KMS-11 (cell line): ENCODE measurements around the gene ACTN4.

Experiments used
- H2AFZ ChIP-seq: fragments of 200-600 bp; sonication (generic); 2 replicates; pipeline ENCODE4 v1.6.1; 2016; ENCODE audit warnings: antibody characterized with exemption, mixed run types, low read depth
- H3K27ac ChIP-seq: fragments of 200-600 bp; sonication (generic); 2 replicates; pipeline ENCODE4 v1.6.1; 2016; ENCODE audit warnings: mild to moderate bottlenecking, mixed run types
- H3K27me3 ChIP-seq: fragments of 200-600 bp; sonication (generic); 2 replicates; pipeline ENCODE4 v1.6.1; 2017; ENCODE audit warnings: mild to moderate bottlenecking, low read depth, mixed run types, moderate library complexity; ENCODE audit not compliant: insufficient read depth
- H3K36me3 ChIP-seq: fragments of 200-600 bp; sonication (generic); 2 replicates; pipeline ENCODE4 v1.6.1; 2017; ENCODE audit warnings: mild to moderate bottlenecking, mixed run types; ENCODE audit not compliant: insufficient read depth
- H3K4me1 ChIP-seq: fragments of 200-600 bp; sonication (generic); 2 replicates; pipeline ENCODE4 v1.6.1; 2016; ENCODE audit warnings: mild to moderate bottlenecking, low read depth, mixed run types; ENCODE audit not compliant: poor library complexity, severe bottlenecking
- H3K4me2 ChIP-seq: fragments of 200-600 bp; sonication (generic); 2 replicates; pipeline ENCODE4 v1.7.0; 2016; ENCODE audit warnings: mild to moderate bottlenecking, mixed run types
- H3K4me3 ChIP-seq: fragments of 200-600 bp; sonication (generic); IDR thresholded peaks from 2 replicates; pipeline ENCODE4 v1.6.1; 2017; ENCODE audit warnings: low read depth, low read length, mixed read lengths; ENCODE audit not compliant: insufficient read depth
- H3K79me2 ChIP-seq: fragments of 200-600 bp; sonication (generic); 2 replicates; pipeline ENCODE4 v1.6.1; 2016; ENCODE audit warnings: low read depth, mixed run types; ENCODE audit not compliant: insufficient read depth
- H3K9ac ChIP-seq: fragments of 200-600 bp; sonication (generic); 2 replicates; pipeline ENCODE4 v1.6.1; 2016; ENCODE audit warnings: mild to moderate bottlenecking, mixed run types
- H4K20me1 ChIP-seq: fragments of 200-600 bp; sonication (generic); 2 replicates; pipeline ENCODE4 v1.6.1; 2016; ENCODE audit warnings: mild to moderate bottlenecking, mixed run types; ENCODE audit not compliant: insufficient read depth
- CTCF ChIP-seq: fragments of 200-600 bp; sonication (generic); conservative IDR thresholded peaks from 2 replicates; pipeline ENCODE4 v1.6.1; 2017; ENCODE audit warnings: low read depth, mild to moderate bottlenecking, antibody characterized with exemption, low read length, moderate library complexity, mixed read lengths

The ACTN4 gene

GRCh38 chr19:38654628-38655055, 7.2 kb downstream of the ACTN4 start:
- Histone ChIP-seq H3K4me2 (peak overlapping the region; percentile 49; the same call in 1 of the 2 replicates), H3K4me1 (peaks cover 62% of the 10 kb centered on the region), H4K20me1 (0 out of 2 replicates have a peak, but pooled peaks cover 13% of the 10 kb centered on the region), H3K27ac (peak overlapping the region; percentile 20; the same call in 1 of the 2 replicates), H3K27me3 (no peaks in the 10 kb centered on the region), H2AFZ (no peak overlapping the region), H3K79me2 (peaks cover 97% of the 10 kb centered on the region), H3K36me3 (no peaks in the 10 kb centered on the region; the same call in 1 of the 2 replicates), H3K9ac (no peak overlapping the region), H3K4me3 (no peak overlapping the region)
- no peak for TF ChIP-seq CTCF

GRCh38 chr19:38655148-38655824, 7.8 kb downstream of the ACTN4 start:
- no peak overlapping the region for H3K9ac ChIP-seq
- H2AFZ ChIP-seq = no peak overlapping the region
- H3K36me3 ChIP-seq = no peaks in the 10 kb centered on the region; the same call in 1 of the 2 replicates
- peak overlapping the region; percentile 20; the same call in 1 of the 2 replicates for H3K27ac ChIP-seq
- H4K20me1 ChIP-seq = 0 out of 2 replicates have a peak, but pooled peaks cover 11% of the 10 kb centered on the region
- peaks cover 97% of the 10 kb centered on the region for H3K79me2 ChIP-seq
- no peak for TF ChIP-seq CTCF
- H3K4me2 ChIP-seq = peak overlapping the region; percentile 49
- H3K4me1 ChIP-seq = peaks cover 56% of the 10 kb centered on the region
- no peaks in the 10 kb centered on the region for H3K27me3 ChIP-seq
- no peak overlapping the region for H3K4me3 ChIP-seq

- Histone ChIP-seq H3K9ac (no peak overlapping the region), H3K4me2 (peak overlapping the region; percentile 10; the same call in 1 of the 2 replicates), H3K4me3 (no peak overlapping the region), H3K4me1 (peaks cover 45% of the 10 kb centered on the region), H4K20me1 (0 out of 2 replicates have a peak, but pooled peaks cover 10% of the 10 kb centered on the region), H2AFZ (no peak overlapping the region), H3K27ac (no peak overlapping the region), H3K79me2 (peaks cover 95% of the 10 kb centered on the region), H3K27me3 (no peaks in the 10 kb centered on the region), H3K36me3 (no peaks in the 10 kb centered on the region; the same call in 1 of the 2 replicates)
- TF ChIP-seq CTCF = no peak
Observed at GRCh38 chr19:38656171-38656981, 8.9 kb downstream of the ACTN4 start.

- Histone ChIP-seq H3K4me1 (peaks cover 41% of the 10 kb centered on the region), H3K4me3 (no peak overlapping the region), H3K27ac (no peak overlapping the region)
Observed at GRCh38 chr19:38657633-38658222, 10.3 kb downstream of the ACTN4 start.

More at GRCh38 chr19:38657633-38658222, 10.3 kb downstream of the ACTN4 start:
- no peaks in the 10 kb centered on the region for H3K27me3 ChIP-seq
- H3K9ac ChIP-seq = no peak overlapping the region
- no peak overlapping the region for H3K4me2 ChIP-seq
- peaks cover 95% of the 10 kb centered on the region for H3K79me2 ChIP-seq
- no peak for TF ChIP-seq CTCF
- H4K20me1 ChIP-seq = 0 out of 2 replicates have a peak, but pooled peaks cover 10% of the 10 kb centered on the region
- H2AFZ ChIP-seq = no peak overlapping the region
- no peaks in the 10 kb centered on the region; the same call in 1 of the 2 replicates for H3K36me3 ChIP-seq
